ENCODE data around the gene FAM227B.

The FAM227B gene

DNA sequence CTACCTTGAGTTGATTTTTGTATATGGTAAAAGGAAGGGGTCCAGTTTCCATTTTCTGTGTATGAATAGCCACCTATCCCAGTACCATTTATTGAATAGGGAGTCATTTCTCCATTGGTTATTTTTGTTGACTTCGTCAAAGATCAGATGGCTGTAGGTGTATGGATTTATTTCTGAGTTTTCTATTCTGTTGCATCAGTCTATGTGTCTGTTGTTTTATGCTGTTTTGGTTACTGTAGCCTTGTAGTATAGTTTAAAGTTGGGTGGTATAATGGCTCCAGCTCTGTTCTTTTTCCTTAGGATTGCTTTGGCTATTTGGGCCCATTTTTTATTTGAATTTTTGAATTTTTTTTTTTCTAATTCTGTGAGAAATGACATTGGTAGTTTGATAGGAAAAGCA is 323.0 kb downstream of the FAM227B start:
- no peak for DNase-seq (ENCODE audit: low read depth in 3 of 3)

DNA sequence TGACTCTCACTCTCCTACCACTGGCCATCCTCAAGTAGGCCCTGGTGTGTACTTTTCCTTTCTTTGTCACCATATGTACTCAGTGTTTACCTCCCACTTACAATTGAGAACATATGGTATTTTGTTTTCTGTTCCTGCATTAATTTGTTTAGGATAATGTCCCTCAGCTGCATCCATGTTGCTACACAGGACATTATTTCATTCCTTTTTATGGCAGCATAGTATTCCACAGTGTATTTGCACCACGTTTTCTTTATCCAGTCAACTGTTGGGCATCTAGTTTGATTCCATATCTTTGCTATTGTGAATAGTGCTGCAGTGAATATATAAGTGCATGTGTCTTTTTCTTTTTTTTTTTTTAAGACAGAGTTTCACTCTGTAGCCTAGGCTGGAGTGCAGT is 324.4 kb downstream of the FAM227B start:
- no peak for DNase-seq (ENCODE audit: low read depth in 3 of 3)

DNA sequence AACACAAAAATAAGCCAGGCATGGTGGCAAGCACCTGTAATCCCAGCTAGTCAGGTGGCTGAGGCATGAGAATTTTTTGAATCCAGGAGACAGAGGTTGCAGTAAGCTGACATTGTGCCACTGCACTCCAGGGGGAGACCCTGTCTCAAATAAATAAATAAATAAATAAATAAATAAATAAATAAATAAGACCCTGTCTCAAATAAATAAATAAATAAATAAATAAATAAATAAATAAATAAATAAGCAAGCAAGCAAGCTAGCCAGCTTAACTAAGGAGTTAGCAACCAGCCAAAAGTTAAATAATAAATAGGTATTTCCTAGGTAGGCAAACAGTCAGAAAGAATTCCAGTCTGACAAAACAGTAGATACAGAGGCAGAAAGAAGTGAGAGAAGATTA is 326.7 kb downstream of the FAM227B start:
- DNase-seq (ENCODE audit: low read depth in 3 of 3) = no peak

DNA sequence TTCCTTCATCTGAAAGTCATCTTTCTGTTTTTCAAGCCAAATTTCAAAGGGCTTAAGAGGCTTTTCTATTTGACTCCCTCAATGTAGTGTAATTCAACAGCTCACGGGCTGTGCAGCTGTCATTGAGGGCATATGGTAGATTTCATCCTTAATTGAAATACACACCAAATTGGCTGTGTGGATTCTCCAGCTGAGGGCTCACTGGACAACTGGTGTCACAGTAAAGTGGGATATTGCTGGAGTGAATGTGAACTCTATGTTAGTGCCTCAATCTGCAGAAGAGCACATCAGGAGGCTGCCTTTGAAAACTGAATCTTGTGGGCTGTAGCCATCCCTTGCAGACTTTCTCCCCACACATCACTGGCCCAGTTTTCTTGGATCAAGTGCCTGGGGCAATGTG is 330.4 kb downstream of the FAM227B start:
- DNase-seq (ENCODE audit: low read depth in 3 of 3) = no peak

DNA sequence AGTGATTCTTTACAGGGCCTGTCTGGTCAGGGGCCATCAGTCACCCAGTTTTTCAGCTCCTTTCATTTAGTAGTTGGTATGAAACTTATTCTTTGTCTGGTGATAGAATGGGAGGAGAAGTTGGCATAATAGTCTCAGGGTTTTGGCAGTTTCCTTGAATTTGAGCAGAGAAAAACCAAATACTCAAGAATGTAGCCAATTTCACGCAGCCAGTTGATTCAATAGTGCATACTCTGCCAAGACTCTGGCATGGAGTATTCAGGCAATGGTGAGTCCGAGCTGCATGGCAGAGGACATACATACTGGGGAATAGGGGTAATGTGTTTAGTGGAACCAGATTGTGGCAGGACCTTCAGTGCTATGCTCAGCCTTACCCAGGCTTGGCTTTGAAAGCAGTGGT is 332.2 kb downstream of the FAM227B start:
- DNase-seq (ENCODE audit: low read depth in 3 of 3) = no peak

DNA sequence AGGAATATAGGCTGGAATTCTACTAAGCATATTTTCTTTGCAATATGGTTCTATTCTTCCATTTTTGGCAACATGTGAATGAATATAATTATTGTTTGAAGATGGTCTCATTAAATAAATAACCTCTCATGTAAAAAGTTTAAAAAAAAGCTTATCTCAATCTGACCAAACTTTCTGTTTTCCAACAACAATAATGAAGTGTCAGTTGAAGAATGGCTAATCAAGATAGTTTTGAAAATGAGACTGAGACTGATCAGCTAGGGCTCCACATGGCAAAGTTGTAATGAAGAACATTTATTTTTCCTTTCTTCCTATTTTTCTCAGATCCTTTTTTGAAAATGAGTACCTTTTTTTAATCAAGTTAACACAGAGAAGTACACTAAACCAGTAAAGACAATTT is 333.1 kb downstream of the FAM227B start:
- no peak for DNase-seq (ENCODE audit: low read depth in 3 of 3)

DNA sequence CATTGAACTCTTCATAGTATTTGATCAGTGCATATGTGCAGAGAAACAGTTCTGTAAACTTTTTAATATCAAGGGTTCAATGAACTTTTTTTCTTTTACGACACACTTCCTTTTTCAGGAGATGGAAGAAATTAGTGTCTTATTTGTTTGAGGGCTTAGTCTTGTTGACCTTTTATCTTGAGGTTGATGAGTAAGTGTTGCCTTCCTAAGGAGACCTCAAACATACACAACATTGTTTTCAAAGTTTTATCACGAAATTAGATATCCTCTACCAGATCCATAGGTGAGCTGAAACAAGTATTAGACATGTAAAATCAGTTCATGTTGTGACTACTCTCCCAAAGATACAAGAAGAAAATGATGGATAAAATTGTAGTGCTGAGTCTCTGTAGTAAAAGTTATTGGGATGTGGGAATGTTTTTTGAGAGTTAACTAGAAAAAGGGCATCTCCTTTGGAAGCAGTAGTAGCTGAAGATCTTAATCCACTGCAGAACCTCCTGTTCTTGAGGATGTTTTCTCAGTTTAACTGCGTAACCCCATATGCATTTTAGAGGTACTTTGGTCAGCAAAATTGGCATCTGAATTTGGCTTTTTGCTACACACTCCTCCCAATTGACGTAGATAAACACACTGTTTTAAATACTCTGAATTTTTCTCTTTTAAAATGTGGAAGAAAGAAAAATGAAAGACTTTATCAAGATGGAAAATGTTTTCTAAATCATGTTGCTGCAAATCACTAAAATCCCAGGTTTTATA is 333.8 kb downstream of the FAM227B start:
- DNase-seq (ENCODE audit: low read depth in 3 of 3) = no peak

DNA sequence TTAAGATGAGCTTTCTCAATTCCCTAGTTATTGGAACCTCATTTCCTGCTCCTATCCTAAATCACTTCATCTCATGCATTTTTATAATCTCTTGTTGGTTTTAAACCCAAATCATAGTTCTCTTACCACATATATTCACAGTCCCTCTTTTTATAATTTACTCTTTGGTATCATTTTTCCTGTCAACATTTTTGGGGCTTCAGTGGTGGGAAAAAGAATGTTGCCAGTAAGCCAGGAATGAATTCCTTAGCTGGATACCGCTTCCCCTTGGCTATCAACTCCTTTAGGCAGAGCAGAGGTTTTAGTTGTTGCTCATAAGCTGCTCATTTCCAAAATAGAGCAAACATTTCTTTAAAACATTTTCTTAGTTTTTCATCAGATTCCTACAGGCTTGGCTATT is 338.3 kb downstream of the FAM227B start:
- no peak for DNase-seq (ENCODE audit: low read depth in 3 of 3)

DNA sequence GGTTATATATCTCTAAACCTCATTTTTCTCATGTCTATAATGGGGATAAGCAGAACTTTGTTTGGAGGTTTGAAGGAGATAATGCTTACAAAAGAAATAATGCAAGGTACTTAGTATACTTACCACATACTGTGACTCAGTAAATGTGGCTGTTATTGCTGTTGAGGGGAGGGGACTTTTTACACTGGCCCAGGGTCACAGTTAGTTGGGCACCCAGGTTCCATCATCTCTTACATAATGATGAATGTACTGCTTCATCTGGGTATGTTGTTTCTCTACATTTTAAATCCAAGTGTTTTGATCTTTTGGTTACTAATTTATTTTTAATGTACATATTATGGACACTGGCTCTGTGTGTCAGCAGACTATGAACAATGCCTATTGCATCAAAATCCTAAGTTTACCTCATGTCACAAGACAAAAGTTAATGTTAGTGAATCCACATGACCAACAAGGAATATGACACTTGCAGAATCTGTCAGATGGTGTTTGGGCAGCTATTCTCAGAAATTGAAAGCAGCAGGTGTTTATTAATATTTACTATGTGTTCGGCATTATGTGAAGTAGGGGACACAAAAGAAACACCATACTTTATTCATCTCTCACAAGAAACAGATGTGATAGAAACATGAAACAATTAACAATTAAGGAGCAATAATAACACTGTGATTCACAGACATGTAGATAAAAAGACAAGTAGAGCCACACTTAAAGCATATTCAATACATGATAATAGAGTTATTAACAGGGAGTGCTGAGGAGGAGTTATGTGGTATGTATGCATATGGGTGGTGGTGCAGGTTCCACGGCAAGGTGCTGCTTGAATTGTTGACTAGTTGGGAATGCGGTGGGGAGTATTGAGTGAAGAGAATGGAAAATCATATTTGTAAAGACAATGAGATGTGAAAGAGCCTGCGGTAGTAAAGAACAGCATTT is 340.8 kb downstream of the FAM227B start:
- DNase-seq (ENCODE audit: low read depth in 3 of 3) = no peak

DNA sequence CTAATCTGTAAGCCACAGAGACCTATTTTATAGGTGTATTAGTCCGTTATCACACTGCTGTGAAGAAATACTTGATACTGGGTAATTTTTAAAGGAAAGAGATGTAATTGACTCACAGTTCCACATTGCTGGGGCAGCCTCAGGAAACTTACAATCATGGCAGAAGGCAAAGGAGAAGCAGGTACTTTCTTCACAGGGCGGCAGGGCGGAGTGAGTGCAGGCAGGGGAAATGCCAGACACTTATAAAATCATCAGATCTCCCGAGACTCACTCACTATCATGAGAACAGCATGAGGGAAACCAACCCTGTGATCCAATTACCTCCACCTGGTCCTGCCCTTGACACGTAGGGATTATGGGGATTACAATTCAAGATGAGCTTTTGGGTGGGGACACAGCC is 341.9 kb downstream of the FAM227B start:
- DNase-seq (ENCODE audit: low read depth in 3 of 3) = no peak

All from stimulated activated CD4-positive, alpha-beta T cell treated with anti-CD3 and anti-CD28 coated beads, TNF-alpha, amount 100 ng/mL, for 48 hours (primary cell).